ENCODE results near the gene SLC4A7.
"Not testable (repeated sequence)": the region's sequence is repeated elsewhere in the genome, so short reads cannot be mapped to it uniquely, and the experiment has no call there.

The SLC4A7 gene

GRCh38 chr3:27488821-27489220 is 4.6 kb upstream of the SLC4A7 start:
- DNase-seq (ENCODE audit: extremely low read depth in 1 of 2, low read depth in 1 of 2) = no peak

- DNase-seq (ENCODE audit: extremely low read depth in 1 of 2, low read depth in 1 of 2) = no peak
These were observed 3.2 kb upstream of the SLC4A7 start for GRCh38 chr3:27487383-27487782.

GRCh38 chr3:27486336-27486735 is 2.2 kb upstream of the SLC4A7 start:
- no peak for DNase-seq (ENCODE audit: extremely low read depth in 1 of 2, low read depth in 1 of 2)

- no peak for DNase-seq (ENCODE audit: extremely low read depth in 1 of 2, low read depth in 1 of 2)
These were observed 1.7 kb upstream of the SLC4A7 start for GRCh38 chr3:27485866-27486265.

- DNase-seq (ENCODE audit: extremely low read depth in 1 of 2, low read depth in 1 of 2) = no peak
These were observed 818 bp downstream of the SLC4A7 start for GRCh38 chr3:27483117-27484014.

GRCh38 chr3:27479806-27480543 is 4.2 kb downstream of the SLC4A7 start:
- DNase-seq (ENCODE audit: extremely low read depth in 1 of 2, low read depth in 1 of 2) = no peak

- DNase-seq (ENCODE audit: extremely low read depth in 1 of 2, low read depth in 1 of 2) = no peak
These were observed 12.1 kb downstream of the SLC4A7 start for GRCh38 chr3:27471923-27472550.

- DNase-seq (ENCODE audit: extremely low read depth in 1 of 2, low read depth in 1 of 2) = no peak
These were observed 15.8 kb downstream of the SLC4A7 start for GRCh38 chr3:27468283-27468886.

- DNase-seq (ENCODE audit: extremely low read depth in 1 of 2, low read depth in 1 of 2) = no peak
These were observed 16.6 kb downstream of the SLC4A7 start for GRCh38 chr3:27467545-27467944.

- no peak for DNase-seq (ENCODE audit: extremely low read depth in 1 of 2, low read depth in 1 of 2)
These were observed 19.5 kb downstream of the SLC4A7 start for GRCh38 chr3:27464646-27465045.

- DNase-seq (ENCODE audit: extremely low read depth in 1 of 2, low read depth in 1 of 2) = no peak
These were observed 22.0 kb downstream of the SLC4A7 start for GRCh38 chr3:27462228-27462627.

- DNase-seq (ENCODE audit: extremely low read depth in 1 of 2, low read depth in 1 of 2) = no peak
These were observed 25.3 kb downstream of the SLC4A7 start for GRCh38 chr3:27458929-27459328.

GRCh38 chr3:27456554-27456953 is 27.6 kb downstream of the SLC4A7 start:
- no peak for DNase-seq (ENCODE audit: extremely low read depth in 1 of 2, low read depth in 1 of 2)

- no peak for DNase-seq (ENCODE audit: extremely low read depth in 1 of 2, low read depth in 1 of 2)
These were observed 29.3 kb downstream of the SLC4A7 start for GRCh38 chr3:27454914-27455313.

- no peak for DNase-seq (ENCODE audit: extremely low read depth in 1 of 2, low read depth in 1 of 2)
These were observed 29.7 kb downstream of the SLC4A7 start for GRCh38 chr3:27454461-27454860.

- DNase-seq (ENCODE audit: extremely low read depth in 1 of 2, low read depth in 1 of 2) = no peak
These were observed 31.7 kb downstream of the SLC4A7 start for GRCh38 chr3:27452368-27453090.

GRCh38 chr3:27451842-27452241 is 32.3 kb downstream of the SLC4A7 start:
- no peak for DNase-seq (ENCODE audit: extremely low read depth in 1 of 2, low read depth in 1 of 2)

GRCh38 chr3:27451251-27451650 is 32.9 kb downstream of the SLC4A7 start:
- DNase-seq (ENCODE audit: extremely low read depth in 1 of 2, low read depth in 1 of 2) = no peak

- no peak for DNase-seq (ENCODE audit: extremely low read depth in 1 of 2, low read depth in 1 of 2)
These were observed 34.5 kb downstream of the SLC4A7 start for GRCh38 chr3:27449530-27450150.

- not testable (repeated sequence) for DNase-seq (ENCODE audit: extremely low read depth in 1 of 2, low read depth in 1 of 2)
These were observed 41.2 kb downstream of the SLC4A7 start for GRCh38 chr3:27442995-27443394.

All from activated CD8-positive, alpha-beta memory T cell treated with anti-CD3 and anti-CD28 coated beads for 1 hour (primary cell).